Measurements from ENCODE around the gene MED12L. TPM values are rescaled to one million over a fixed set of nuclear protein-coding genes. Genes with fewer than 3 reads are reported as not detected.

The MED12L gene
- total RNA-seq, 6 donors from 2014 or later, result 0.27 to 1.5 (median 0.31) TPM; not detected in 2

DNA sequence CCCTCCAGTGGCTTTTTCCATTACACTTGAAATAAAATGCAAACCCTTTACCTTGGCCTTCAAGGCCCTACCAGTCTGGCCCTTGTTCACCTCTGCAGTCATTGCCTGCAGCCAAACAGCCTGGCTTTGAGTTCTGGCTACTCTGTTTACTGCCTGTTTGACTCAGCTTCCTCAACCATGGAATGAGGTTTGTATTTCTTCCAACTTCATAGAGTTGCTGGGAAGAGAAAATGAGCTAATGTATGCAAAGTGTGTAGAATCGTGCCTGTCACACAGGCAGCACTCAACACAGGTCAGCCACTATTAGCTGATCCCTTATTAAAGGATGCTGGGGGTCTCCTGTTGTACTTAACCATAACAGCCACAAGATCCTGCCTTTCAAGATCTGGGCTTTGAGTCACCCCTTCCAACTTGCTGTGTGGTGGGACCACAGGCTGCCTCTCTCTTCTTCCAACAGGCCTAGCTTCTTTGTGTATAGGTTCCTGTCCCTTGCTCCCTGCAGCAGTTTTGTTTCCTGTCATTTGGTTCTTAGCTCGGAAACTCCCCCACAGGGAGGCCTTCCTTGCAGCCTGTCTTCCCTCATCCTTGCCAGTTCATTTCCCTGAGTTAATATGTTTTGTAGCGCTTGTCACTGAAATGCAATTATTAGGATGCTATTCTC lies 6.4 kb downstream of the MED12L start:
- Histone ChIP-seq H3K36me3 (no peaks in the 10 kb centered on the region), H3K27me3 (peaks cover 0 to 6% (median under 1%) of the 10 kb centered on the region in 4 donors), H3K4me3 (no peak overlapping the region), H3K4me1 (peaks cover 4 to 6% (median 5%) of the 10 kb centered on the region in 4 donors), H3K27ac (no peak overlapping the region), H3K9me3 (no peaks in the 10 kb centered on the region)
- TF ChIP-seq, protein P1, sequence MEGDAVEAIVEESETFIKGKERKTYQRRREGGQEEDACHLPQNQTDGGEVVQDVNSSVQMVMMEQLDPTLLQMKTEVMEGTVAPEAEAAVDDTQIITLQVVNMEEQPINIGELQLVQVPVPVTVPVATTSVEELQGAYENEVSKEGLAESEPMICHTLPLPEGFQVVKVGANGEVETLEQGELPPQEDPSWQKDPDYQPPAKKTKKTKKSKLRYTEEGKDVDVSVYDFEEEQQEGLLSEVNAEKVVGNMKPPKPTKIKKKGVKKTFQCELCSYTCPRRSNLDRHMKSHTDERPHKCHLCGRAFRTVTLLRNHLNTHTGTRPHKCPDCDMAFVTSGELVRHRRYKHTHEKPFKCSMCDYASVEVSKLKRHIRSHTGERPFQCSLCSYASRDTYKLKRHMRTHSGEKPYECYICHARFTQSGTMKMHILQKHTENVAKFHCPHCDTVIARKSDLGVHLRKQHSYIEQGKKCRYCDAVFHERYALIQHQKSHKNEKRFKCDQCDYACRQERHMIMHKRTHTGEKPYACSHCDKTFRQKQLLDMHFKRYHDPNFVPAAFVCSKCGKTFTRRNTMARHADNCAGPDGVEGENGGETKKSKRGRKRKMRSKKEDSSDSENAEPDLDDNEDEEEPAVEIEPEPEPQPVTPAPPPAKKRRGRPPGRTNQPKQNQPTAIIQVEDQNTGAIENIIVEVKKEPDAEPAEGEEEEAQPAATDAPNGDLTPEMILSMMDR (IDR thresholded peaks at IDR 0.05), result no peak
- TF ChIP-seq EP300 (IDR thresholded peaks at IDR 0.05) (no peak), POLR2A (IDR thresholded peaks at IDR 0.05) (no peak), POLR2AphosphoS5 (IDR thresholded peaks at IDR 0.05) (no peak)
- no peak for DNase-seq
- ATAC-seq (ENCODE audit: low FRiP score in 2 of 2), result no peak
- WGBS, 2 donors, result 58 to 68% methylated on average over 3 of the region's 3 CpGs

DNA sequence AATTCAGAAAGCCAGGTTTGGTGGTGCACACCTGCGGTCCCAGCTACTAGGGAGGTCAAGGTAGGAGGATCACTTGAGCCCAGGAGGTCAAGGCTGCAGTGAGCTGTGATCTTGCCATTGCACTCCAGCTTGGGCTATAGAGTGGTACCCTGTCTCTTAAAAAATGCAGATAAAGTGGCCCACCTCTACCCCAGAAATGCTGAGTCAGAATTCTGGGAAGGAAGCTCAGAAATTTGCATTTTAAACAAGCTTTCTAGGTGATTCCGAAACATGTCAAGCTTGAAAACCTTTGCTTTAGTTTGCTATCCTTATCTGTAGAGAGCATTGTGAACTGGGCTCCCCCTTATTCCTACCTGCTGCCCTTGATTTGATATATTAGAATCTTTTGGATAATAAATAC lies 7.7 kb downstream of the MED12L start:
- Histone ChIP-seq H3K9me3 (no peaks in the 10 kb centered on the region), H3K4me3 (no peak overlapping the region), H3K36me3 (no peaks in the 10 kb centered on the region), H3K27ac (no peak overlapping the region), H3K27me3 (no peaks in the 10 kb centered on the region), H3K4me1 (no peaks in the 10 kb centered on the region)
- ATAC-seq (ENCODE audit: low FRiP score in 2 of 2) (no peak), DNase-seq (no peak)
- 81 to 85% methylated on average over 2 of the region's 2 CpGs for WGBS, 2 donors
- TF ChIP-seq EP300 (IDR thresholded peaks at IDR 0.05), result no peak
- TF ChIP-seq POLR2A (IDR thresholded peaks at IDR 0.05), result no peak
- TF ChIP-seq, protein P1 (IDR thresholded peaks at IDR 0.05), result no peak
- TF ChIP-seq POLR2AphosphoS5 (IDR thresholded peaks at IDR 0.05), result no peak

DNA sequence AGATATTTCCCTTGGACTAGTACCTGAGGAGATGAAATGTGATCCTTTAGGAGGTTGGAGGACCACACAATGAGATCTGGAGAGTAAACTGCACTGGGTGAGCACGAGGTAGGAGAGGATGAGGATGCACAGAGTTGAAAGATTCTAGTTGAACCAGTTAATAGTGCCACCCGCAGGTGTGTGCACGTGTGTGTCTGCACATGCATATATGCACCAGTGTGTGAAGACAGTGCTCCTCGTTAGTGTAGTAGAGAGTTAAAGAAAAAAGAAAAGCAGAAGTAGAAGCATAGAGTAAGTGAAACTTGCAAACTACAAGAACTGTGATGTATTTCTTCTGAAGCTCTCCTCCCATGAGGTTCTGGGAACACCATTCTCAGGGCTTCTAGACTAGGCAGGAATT lies 8.4 kb downstream of the MED12L start:
- WGBS, 2 donors, result 47 to 75% methylated on average over 4 of the region's 4 CpGs
- no peak overlapping the region for H3K27ac ChIP-seq
- H3K36me3 ChIP-seq, result no peaks in the 10 kb centered on the region
- no peak overlapping the region for H3K4me3 ChIP-seq
- H3K27me3 ChIP-seq, result no peaks in the 10 kb centered on the region
- TF ChIP-seq POLR2A (IDR thresholded peaks at IDR 0.05), result no peak
- TF ChIP-seq EP300 (IDR thresholded peaks at IDR 0.05), result no peak
- TF ChIP-seq, protein P1 (IDR thresholded peaks at IDR 0.05), result no peak
- TF ChIP-seq POLR2AphosphoS5 (IDR thresholded peaks at IDR 0.05), result no peak
- H3K4me1 ChIP-seq, result no peaks in the 10 kb centered on the region
- no peak for ATAC-seq (ENCODE audit: low FRiP score in 2 of 2)
- no peaks in the 10 kb centered on the region for H3K9me3 ChIP-seq
- DNase-seq, result no peak

DNA sequence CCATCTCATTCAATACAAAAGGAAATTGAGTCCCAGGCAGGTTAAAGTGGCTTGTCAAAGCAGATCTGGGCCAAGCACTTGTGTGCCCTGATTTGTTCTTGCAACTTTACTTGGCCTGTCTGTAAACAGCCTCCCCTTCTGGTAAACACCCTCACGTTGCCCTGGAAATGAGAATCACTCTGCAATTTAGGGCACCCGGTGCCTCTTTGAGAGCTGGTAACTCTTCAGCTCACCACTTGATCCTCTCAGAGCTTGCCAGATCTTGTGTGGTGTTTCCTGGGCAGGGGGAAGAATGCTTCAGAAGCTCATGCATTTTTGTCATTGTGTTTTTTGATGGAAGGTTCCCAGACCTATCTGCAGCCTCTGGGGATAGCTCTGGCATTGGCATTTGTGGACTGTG lies 11.3 kb downstream of the MED12L start:
- H3K27me3 ChIP-seq, result no peaks in the 10 kb centered on the region
- H3K27ac ChIP-seq, result no peak overlapping the region
- no peaks in the 10 kb centered on the region for H3K36me3 ChIP-seq
- no peak for ATAC-seq (ENCODE audit: low FRiP score in 2 of 2)
- no peaks in the 10 kb centered on the region for H3K9me3 ChIP-seq
- no peaks in the 10 kb centered on the region for H3K4me1 ChIP-seq
- no peak overlapping the region for H3K4me3 ChIP-seq
- DNase-seq, result no peak
- 41 to 48% methylated on average over 2 of the region's 2 CpGs for WGBS, 2 donors
- TF ChIP-seq POLR2A (IDR thresholded peaks at IDR 0.05) (no peak), POLR2AphosphoS5 (IDR thresholded peaks at IDR 0.05) (no peak), EP300 (IDR thresholded peaks at IDR 0.05) (no peak)
- TF ChIP-seq, protein P1 (IDR thresholded peaks at IDR 0.05), result no peak

DNA sequence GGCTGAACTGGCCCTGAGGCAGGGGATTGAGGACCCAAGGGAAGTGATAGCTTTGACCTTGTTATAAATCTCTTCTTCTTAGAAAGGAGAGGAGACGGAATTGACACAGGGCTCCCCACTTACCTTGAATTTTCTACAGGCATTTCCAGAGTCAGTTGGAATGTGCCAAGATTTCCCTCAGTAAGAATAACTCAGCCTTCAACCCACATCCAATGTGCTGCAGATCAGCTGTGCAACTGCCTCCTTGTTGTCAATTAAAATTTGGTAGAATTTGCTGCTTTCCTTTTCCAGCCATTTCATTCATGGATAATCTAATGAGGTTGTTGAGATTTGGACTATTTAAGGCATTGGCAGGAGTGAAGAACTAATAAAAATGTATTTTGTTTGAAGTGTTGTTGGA lies 14.6 kb downstream of the MED12L start:
- no peak for DNase-seq
- ATAC-seq (ENCODE audit: low FRiP score in 2 of 2), result no peak
- Histone ChIP-seq H3K4me1 (no peaks in the 10 kb centered on the region), H3K27me3 (no peaks in the 10 kb centered on the region), H3K9me3 (no peaks in the 10 kb centered on the region), H3K27ac (no peak overlapping the region), H3K4me3 (no peak overlapping the region), H3K36me3 (no peaks in the 10 kb centered on the region)
- no peak for TF ChIP-seq POLR2AphosphoS5 (IDR thresholded peaks at IDR 0.05)
- no peak for TF ChIP-seq EP300 (IDR thresholded peaks at IDR 0.05)
- TF ChIP-seq, protein P1 (IDR thresholded peaks at IDR 0.05), result no peak
- no peak for TF ChIP-seq POLR2A (IDR thresholded peaks at IDR 0.05)
- 77 to 82% methylated on average over 1 of the region's 1 CpG for WGBS, 2 donors

Measured in upper lobe of left lung (tissue), 6 donors.